SK-N-MC (cell line): ENCODE measurements around the gene MCUR1.
"Not testable (repeated sequence)": the region's sequence is repeated elsewhere in the genome, so short reads cannot be mapped to it uniquely, and the experiment has no call there.

Source experiments
- EZH2 ChIP-seq: fragments of 200-600 bp; sonication (generic); IDR thresholded peaks from one replicate; pipeline ENCODE4 v1.6.1; 2017; ENCODE audit warnings: antibody characterized with exemption
- POLR2AphosphoS5 ChIP-seq: IDR thresholded peaks from 2 replicates; pipeline ENCODE4 v1.6.1; 2012; ENCODE audit warnings: mild to moderate bottlenecking, low read depth, low read length, borderline replicate concordance

DNA sequence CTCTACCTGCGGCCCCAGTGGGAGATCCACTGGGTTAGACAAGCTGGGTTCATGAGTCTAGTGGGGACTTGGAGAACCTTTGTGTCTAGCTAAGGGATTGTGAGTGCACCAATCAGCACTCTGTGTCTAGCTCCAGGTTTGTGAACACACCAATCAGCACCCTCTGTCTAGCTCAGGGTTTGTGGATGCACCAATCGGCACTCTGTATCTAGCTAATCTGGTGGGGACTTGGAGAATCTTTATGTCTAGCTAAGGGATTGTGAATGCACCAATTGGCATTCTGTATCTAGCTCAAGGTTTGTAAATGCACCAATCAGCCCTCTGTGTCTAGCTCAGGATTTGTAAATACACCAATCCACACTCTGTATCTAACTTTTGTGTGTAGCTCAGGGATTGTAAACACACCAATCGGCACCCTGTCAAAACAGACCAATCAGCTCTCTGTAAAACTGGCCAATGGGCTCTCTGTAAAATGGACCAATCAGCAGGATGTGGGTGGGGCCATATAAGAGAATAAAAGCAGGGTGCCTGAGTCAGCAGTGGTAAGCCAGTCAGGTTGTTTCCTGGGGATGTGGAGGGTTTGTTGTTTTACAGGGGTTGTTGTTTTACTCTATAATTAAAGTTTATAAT lies 46.3 kb upstream of the MCUR1 start:
- TF ChIP-seq EZH2, POLR2AphosphoS5: not testable (repeated sequence)
